GM23338 (cell line): ENCODE data around the gene NUDT21. TPM values are rescaled to one million over a fixed set of nuclear protein-coding genes. Genes with fewer than 3 reads are reported as not detected.

ENCODE experiments used
- ATAC-seq: fragments of 200-7000 bp; cut with Tn5 transposase; 3 replicates; pipeline ENCODE4 v1.9.1; 2020
- DNase-seq: peaks from one replicate; pipeline ENCODE4 v3.0.0-alpha.2; 2015; ENCODE audit warnings: low spot score
- H2AFZ ChIP-seq: fragments of 200-600 bp; sonication (generic); 2 replicates; pipeline ENCODE4 v1.8.0; 2016; ENCODE audit warnings: antibody characterized with exemption, mild to moderate bottlenecking, moderate library complexity
- H3F3A ChIP-seq: fragments of 200-600 bp; sonication (generic); replicated peaks from 2 replicates; pipeline ENCODE4 v1.8.0; 2017; ENCODE audit warnings: antibody characterized with exemption, mixed run types, low read depth
- H3K27ac ChIP-seq: fragments of 200-600 bp; sonication (generic); 2 replicates; pipeline ENCODE4 v1.6.1; 2016; ENCODE audit warnings: low read depth
- H3K27me3 ChIP-seq: fragments of 200-600 bp; sonication (generic); 2 replicates; pipeline ENCODE4 v1.8.0; 2016; ENCODE audit warnings: mild to moderate bottlenecking, mixed run types, moderate library complexity; ENCODE audit not compliant: insufficient read depth
- H3K36me3 ChIP-seq: fragments of 200-600 bp; sonication (generic); 2 replicates; pipeline ENCODE4 v1.8.0; 2016; ENCODE audit warnings: mild to moderate bottlenecking; ENCODE audit not compliant: insufficient read depth
- H3K4me1 ChIP-seq: fragments of 200-600 bp; sonication (generic); 2 replicates; pipeline ENCODE4 v1.8.0; 2016; ENCODE audit warnings: mild to moderate bottlenecking, moderate library complexity; ENCODE audit not compliant: insufficient read depth
- H3K4me2 ChIP-seq: fragments of 200-600 bp; sonication (generic); 2 replicates; pipeline ENCODE4 v1.7.1; 2017; ENCODE audit warnings: mixed run types
- H3K4me3 ChIP-seq: fragments of 200-600 bp; sonication (generic); 2 replicates; pipeline ENCODE4 v1.6.1; 2016; ENCODE audit warnings: mixed run types
- H3K79me2 ChIP-seq: fragments of 200-600 bp; sonication (generic); replicated peaks from 2 replicates; pipeline ENCODE4 v1.8.0; 2017; ENCODE audit warnings: mild to moderate bottlenecking; ENCODE audit not compliant: insufficient read depth
- H3K9me2 ChIP-seq: fragments of 200-600 bp; sonication (generic); 2 replicates; pipeline ENCODE4 v1.8.0; 2017; ENCODE audit not compliant: insufficient read depth
- H4K20me1 ChIP-seq: fragments of 200-600 bp; sonication (generic); replicated peaks from 2 replicates; pipeline ENCODE4 v1.8.0; 2017; ENCODE audit warnings: mild to moderate bottlenecking; ENCODE audit not compliant: insufficient read depth
- H3K27ac Mint-ChIP-seq: 2 replicates; pipeline ENCODE4 v1.8.0; 2020; ENCODE audit warnings: inconsistent platforms, mild to moderate bottlenecking, moderate library complexity, mixed read lengths
- H3K27me3 Mint-ChIP-seq: 3 replicates; pipeline ENCODE4 v1.8.0; 2022; ENCODE audit warnings: low read depth, mild to moderate bottlenecking, moderate library complexity, mixed read lengths, inconsistent platforms; ENCODE audit not compliant: insufficient read depth, poor library complexity
- H3K36me3 Mint-ChIP-seq: 3 replicates; pipeline ENCODE4 v1.8.0; 2021; ENCODE audit warnings: low read depth, mild to moderate bottlenecking, inconsistent platforms, moderate library complexity, mixed read lengths
- H3K4me1 Mint-ChIP-seq: 3 replicates; pipeline ENCODE4 v1.8.0; 2020; ENCODE audit warnings: mild to moderate bottlenecking, inconsistent platforms, mixed read lengths
- H3K4me3 Mint-ChIP-seq: 3 replicates; pipeline ENCODE4 v1.8.0; 2021; ENCODE audit warnings: moderate library complexity, mild to moderate bottlenecking, inconsistent platforms, mixed read lengths
- H3K9me3 Mint-ChIP-seq: 3 replicates; pipeline ENCODE4 v1.8.0; 2020; ENCODE audit warnings: moderate library complexity, mild to moderate bottlenecking, inconsistent platforms, mixed read lengths
- ETS1 ChIP-seq: IDR thresholded peaks from 2 replicates; pipeline ENCODE4 v1.6.1; 2016; ENCODE audit warnings: antibody characterized with exemption
- EZH2 ChIP-seq: fragments of 200-600 bp; sonication (generic); IDR thresholded peaks from one replicate; pipeline ENCODE4 v1.8.0; 2017; ENCODE audit warnings: antibody characterized with exemption, mild to moderate bottlenecking, low read depth; ENCODE audit not compliant: unreplicated experiment
- polyA plus RNA-seq: library from polyadenylated mRNA; unstranded; fragments of >200 nt; fragmentation: Nextera tagmentation; extraction: Ambion mirVana; gene quantifications from 2 replicates; pipeline ENCODE4 v1.2.1, GENCODE V29; 2016
- total RNA-seq: library from RNA; depleted of rRNA; stranded (reverse); fragments of >200 nt; shearing (Covaris generic); gene quantifications from 2 replicates; pipeline ENCODE4 v1.2.3, GENCODE V29; 2014
- TF ChIP-seq, protein P1 (sequence below): fragments of 250-450 bp; sonication (Bioruptor Pico); IDR thresholded peaks from 2 replicates; pipeline ENCODE4 v1.5.0; 2020; ENCODE audit warnings: mild to moderate bottlenecking, moderate library complexity
- TF ChIP-seq, protein P2 (sequence below), 2 experiments: fragments of 200-600 bp in 1 of 2; sonication (generic) in 1 of 2; conservative IDR thresholded peaks; 2 replicates each; pipeline versions ENCODE4 v1.5.1 to v1.6.1; 2016 to 2017; ENCODE audit warnings: antibody characterized with exemption in 2 of 2, low read depth in 2 of 2, mild to moderate bottlenecking in 2 of 2, moderate library complexity in 1 of 2

NUDT21 gene
- total and polyA plus RNA-seq, 2 experiments from 2014 or later = 83.4 to 132 TPM

DNA sequence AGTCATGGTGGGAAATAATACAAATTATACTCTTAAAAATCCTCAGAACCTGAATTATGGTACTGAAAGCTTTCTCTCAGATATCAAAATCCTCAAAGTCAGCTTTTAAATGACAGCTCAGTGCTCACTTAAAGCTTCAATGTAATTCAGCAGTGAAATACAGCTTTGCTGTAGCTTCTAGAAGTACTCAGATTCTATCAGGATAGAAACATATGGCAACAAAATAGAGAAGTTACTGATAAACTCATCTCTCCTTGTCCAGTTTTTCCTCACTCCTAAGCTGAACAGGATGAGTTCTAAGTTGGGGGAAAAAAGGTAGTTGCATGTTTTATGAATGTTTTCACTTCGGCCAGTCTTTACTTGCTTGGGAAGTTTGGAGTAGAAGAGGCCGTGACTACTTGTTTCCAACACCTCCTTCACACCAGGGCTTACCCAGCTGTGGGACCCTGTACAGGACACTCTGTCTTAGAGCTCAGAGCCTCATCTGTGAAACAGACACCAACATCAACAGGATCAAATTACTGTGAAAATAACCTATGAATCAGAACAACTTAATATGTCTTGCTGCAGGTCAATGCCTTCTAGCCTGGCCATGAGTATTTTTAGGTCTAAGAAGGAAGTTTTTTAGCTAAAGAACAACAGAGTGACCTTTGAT lies 30.5 kb upstream of the NUDT21 start (continued):
- TF ChIP-seq EZH2 = no peak
- TF ChIP-seq, protein P1, sequence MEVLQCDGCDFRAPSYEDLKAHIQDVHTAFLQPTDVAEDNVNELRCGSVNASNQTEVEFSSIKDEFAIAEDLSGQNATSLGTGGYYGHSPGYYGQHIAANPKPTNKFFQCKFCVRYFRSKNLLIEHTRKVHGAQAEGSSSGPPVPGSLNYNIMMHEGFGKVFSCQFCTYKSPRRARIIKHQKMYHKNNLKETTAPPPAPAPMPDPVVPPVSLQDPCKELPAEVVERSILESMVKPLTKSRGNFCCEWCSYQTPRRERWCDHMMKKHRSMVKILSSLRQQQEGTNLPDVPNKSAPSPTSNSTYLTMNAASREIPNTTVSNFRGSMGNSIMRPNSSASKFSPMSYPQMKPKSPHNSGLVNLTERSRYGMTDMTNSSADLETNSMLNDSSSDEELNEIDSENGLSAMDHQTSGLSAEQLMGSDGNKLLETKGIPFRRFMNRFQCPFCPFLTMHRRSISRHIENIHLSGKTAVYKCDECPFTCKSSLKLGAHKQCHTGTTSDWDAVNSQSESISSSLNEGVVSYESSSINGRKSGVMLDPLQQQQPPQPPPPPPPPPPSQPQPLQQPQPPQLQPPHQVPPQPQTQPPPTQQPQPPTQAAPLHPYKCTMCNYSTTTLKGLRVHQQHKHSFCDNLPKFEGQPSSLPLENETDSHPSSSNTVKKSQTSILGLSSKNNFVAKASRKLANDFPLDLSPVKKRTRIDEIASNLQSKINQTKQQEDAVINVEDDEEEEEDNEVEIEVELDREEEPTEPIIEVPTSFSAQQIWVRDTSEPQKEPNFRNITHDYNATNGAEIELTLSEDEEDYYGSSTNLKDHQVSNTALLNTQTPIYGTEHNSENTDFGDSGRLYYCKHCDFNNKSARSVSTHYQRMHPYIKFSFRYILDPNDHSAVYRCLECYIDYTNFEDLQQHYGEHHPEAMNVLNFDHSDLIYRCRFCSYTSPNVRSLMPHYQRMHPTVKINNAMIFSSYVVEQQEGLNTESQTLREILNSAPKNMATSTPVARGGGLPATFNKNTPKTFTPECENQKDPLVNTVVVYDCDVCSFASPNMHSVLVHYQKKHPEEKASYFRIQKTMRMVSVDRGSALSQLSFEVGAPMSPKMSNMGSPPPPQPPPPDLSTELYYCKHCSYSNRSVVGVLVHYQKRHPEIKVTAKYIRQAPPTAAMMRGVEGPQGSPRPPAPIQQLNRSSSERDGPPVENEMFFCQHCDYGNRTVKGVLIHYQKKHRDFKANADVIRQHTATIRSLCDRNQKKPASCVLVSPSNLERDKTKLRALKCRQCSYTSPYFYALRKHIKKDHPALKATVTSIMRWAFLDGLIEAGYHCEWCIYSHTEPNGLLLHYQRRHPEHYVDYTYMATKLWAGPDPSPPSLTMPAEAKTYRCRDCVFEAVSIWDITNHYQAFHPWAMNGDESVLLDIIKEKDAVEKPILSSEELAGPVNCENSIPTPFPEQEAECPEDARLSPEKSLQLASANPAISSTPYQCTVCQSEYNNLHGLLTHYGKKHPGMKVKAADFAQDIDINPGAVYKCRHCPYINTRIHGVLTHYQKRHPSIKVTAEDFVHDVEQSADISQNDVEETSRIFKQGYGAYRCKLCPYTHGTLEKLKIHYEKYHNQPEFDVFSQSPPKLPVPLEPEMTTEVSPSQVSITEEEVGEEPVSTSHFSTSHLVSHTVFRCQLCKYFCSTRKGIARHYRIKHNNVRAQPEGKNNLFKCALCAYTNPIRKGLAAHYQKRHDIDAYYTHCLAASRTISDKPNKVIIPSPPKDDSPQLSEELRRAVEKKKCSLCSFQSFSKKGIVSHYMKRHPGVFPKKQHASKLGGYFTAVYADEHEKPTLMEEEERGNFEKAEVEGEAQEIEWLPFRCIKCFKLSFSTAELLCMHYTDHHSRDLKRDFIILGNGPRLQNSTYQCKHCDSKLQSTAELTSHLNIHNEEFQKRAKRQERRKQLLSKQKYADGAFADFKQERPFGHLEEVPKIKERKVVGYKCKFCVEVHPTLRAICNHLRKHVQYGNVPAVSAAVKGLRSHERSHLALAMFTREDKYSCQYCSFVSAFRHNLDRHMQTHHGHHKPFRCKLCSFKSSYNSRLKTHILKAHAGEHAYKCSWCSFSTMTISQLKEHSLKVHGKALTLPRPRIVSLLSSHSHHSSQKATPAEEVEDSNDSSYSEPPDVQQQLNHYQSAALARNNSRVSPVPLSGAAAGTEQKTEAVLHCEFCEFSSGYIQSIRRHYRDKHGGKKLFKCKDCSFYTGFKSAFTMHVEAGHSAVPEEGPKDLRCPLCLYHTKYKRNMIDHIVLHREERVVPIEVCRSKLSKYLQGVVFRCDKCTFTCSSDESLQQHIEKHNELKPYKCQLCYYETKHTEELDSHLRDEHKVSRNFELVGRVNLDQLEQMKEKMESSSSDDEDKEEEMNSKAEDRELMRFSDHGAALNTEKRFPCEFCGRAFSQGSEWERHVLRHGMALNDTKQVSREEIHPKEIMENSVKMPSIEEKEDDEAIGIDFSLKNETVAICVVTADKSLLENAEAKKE (CRISPR knock-in tag) = no peak

- H3K4me1 Mint-ChIP-seq = no peaks in the 10 kb centered on the region; the same call in 2 of the 3 replicates
- peaks cover 9% of the 10 kb centered on the region for H3K36me3 ChIP-seq
- TF ChIP-seq, protein P2, sequence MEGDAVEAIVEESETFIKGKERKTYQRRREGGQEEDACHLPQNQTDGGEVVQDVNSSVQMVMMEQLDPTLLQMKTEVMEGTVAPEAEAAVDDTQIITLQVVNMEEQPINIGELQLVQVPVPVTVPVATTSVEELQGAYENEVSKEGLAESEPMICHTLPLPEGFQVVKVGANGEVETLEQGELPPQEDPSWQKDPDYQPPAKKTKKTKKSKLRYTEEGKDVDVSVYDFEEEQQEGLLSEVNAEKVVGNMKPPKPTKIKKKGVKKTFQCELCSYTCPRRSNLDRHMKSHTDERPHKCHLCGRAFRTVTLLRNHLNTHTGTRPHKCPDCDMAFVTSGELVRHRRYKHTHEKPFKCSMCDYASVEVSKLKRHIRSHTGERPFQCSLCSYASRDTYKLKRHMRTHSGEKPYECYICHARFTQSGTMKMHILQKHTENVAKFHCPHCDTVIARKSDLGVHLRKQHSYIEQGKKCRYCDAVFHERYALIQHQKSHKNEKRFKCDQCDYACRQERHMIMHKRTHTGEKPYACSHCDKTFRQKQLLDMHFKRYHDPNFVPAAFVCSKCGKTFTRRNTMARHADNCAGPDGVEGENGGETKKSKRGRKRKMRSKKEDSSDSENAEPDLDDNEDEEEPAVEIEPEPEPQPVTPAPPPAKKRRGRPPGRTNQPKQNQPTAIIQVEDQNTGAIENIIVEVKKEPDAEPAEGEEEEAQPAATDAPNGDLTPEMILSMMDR (conservative IDR thresholded peaks at IDR 0.05; ENCODE audit: low read depth in 2 of 2) = no peak
- TF ChIP-seq ETS1 = no peak
Observed at GRCh38 chr16:56480776-56481467, 29.8 kb upstream of the NUDT21 start.

More at GRCh38 chr16:56480776-56481467, 29.8 kb upstream of the NUDT21 start:
- Histone ChIP-seq H3F3A (no peaks in the 10 kb centered on the region), H2AFZ (no peak overlapping the region), H3K27ac (no peak overlapping the region), H3K79me2 (no peaks in the 10 kb centered on the region), H3K4me1 (no peaks in the 10 kb centered on the region; the same call in 1 of the 2 replicates), H3K4me3 (no peak overlapping the region), H4K20me1 (no peaks in the 10 kb centered on the region; the same call in 1 of the 2 replicates), H3K4me2 (no peak overlapping the region), H3K27me3 (no peaks in the 10 kb centered on the region), H3K9me2 (no peaks in the 10 kb centered on the region)
- H3K4me3 Mint-ChIP-seq = no peak overlapping the region
- peaks cover 22% of the 10 kb centered on the region for H3K36me3 Mint-ChIP-seq
- H3K27ac Mint-ChIP-seq = no peak overlapping the region
- H3K27me3 Mint-ChIP-seq = no peaks in the 10 kb centered on the region
- DNase-seq = no peak
- ATAC-seq = no peak
- no peaks in the 10 kb centered on the region for H3K9me3 Mint-ChIP-seq
